Measurements from ENCODE around the gene MXRA5. TPM values are rescaled to one million over a fixed set of nuclear protein-coding genes. Genes with fewer than 3 reads are reported as not detected.
A peak's percentile ranks its signal among the peaks of the same experiment; 100 is the strongest.
"Not testable (repeated sequence)": the region's sequence is repeated elsewhere in the genome, so short reads cannot be mapped to it uniquely, and the experiment has no call there.

The MXRA5 gene, protein sequence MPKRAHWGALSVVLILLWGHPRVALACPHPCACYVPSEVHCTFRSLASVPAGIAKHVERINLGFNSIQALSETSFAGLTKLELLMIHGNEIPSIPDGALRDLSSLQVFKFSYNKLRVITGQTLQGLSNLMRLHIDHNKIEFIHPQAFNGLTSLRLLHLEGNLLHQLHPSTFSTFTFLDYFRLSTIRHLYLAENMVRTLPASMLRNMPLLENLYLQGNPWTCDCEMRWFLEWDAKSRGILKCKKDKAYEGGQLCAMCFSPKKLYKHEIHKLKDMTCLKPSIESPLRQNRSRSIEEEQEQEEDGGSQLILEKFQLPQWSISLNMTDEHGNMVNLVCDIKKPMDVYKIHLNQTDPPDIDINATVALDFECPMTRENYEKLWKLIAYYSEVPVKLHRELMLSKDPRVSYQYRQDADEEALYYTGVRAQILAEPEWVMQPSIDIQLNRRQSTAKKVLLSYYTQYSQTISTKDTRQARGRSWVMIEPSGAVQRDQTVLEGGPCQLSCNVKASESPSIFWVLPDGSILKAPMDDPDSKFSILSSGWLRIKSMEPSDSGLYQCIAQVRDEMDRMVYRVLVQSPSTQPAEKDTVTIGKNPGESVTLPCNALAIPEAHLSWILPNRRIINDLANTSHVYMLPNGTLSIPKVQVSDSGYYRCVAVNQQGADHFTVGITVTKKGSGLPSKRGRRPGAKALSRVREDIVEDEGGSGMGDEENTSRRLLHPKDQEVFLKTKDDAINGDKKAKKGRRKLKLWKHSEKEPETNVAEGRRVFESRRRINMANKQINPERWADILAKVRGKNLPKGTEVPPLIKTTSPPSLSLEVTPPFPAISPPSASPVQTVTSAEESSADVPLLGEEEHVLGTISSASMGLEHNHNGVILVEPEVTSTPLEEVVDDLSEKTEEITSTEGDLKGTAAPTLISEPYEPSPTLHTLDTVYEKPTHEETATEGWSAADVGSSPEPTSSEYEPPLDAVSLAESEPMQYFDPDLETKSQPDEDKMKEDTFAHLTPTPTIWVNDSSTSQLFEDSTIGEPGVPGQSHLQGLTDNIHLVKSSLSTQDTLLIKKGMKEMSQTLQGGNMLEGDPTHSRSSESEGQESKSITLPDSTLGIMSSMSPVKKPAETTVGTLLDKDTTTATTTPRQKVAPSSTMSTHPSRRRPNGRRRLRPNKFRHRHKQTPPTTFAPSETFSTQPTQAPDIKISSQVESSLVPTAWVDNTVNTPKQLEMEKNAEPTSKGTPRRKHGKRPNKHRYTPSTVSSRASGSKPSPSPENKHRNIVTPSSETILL (N-terminal part only)
- polyA plus RNA-seq (ENCODE audit: insufficient read length) = 59.5 TPM

DNA sequence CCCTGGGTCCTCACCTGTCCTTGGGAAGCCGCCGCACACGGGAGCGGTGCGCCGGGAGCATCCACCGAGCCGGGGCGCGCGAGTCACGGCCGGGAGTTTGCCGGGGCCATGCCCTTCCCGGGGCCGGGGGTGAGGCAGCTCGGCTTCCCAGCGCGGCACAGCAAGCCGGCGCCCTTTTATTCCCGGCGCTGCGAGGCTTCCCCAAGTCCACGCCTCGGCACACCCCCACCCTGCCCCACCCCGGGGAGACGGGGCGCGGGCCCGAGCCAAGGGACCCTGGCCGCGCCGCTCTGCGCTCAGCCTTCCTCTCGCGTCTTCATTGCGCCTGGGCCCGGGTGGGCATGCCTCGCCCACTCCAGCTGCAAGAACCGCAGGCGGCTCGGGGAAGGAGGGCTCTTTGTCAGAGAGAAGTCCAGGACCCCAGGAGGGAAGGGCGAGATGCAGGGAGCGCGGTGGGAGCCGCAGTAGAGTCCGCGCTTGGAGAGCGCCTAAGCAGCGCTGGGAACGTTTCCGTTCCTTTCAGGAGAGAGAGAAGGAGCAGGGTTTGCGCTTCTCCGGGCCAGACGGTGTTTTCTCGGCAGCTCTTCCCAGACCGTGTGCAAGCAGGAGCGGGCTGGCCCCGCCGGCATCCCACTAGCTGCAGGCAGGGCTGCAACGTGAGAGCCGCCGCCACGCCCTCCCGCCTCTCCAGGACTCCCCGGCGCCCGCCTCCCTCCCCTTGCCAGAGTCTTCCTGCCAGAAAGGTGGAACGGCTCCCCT, at the start of gene MXRA5:
Gene MXRA5 (minus strand): TSS at position 152 of the 759 bp plus-strand sequence. CDS start 2,819 bp downstream, outside the sequence.
- no peak for DNase-seq (ENCODE audit: low read depth)

DNA sequence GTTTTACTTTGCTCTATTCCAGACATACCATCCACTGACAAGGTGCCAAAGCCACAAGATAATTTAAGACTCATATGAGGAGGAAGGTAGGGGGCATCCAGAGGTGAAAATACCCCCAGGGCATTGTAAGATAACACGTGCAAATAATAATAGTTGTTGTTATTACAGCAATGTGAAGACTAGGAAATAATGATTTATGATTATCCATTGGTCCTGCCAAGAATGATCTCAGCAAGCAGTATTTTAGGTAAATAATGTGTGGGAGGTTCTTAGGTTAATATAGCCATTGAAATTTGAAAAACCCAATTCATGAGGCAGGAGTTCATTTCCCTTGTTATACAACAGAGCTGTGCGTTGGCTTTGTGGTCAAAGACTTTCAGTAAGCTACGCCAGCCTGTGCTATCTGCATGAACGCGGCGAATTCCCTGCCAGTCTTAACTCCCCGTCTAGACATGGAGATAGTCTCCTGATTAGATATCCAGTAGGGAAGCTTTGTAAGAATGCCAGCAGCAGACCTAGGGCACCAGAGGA, 47.2 kb upstream of the MXRA5 start:
- DNase-seq (ENCODE audit: low read depth) = peak; percentile 71

DNA sequence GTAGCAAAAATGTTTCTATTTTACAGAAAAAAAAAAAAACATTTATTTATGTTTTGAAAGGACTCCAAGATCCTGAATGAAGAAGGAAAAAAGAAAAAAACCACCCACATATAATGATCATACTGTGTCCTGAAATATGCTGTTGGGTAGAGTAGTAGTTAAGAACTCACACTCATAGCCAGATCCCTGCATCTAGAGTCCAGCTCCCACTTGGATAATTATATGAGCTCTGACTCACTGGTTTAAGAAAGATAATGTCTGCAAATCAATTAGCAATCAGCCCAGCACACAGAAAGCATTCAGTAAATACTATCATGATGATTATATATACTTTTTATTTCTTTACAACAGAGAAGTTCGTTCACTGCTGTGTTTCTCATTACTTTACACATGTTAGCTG, 46.7 kb upstream of the MXRA5 start:
- DNase-seq (ENCODE audit: low read depth) = peak; percentile 47

DNA sequence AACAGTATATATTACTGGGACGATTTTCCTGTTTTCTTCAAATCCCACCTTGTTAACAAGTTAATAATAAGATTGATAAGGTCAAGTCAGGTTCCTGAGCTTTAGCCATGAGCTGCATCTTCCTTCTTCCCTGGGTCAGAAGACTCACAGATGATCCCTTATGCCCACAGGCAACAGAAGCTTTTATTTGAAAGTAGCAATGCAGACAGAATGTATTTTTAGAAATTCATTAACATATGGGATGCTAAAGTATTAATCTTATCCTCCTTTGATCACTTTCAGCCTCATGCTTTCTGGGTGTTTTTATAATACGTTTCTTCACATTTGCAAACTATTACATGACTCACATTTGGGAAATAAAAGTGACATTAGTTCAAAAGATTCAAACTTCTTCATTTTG, 42.0 kb upstream of the MXRA5 start:
- no peak for DNase-seq (ENCODE audit: low read depth)

DNA sequence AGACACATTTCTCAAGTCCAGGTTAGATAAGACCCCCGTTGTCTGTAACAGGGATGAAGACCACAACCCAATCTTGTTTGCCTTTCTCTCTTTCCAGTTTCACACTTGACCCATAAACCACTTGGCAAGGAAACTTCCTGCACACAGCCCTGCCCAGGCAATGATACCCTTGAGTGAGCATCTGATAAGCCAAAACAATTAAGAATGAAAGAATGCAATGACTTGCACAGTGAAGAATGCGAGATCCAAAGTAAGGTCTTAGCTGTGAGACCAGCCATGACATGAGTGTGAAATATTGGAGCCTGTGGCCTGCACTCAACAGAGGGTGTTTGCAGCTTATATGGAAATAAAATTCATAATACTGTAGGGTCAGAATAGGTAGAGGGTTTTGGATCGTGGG, 37.9 kb upstream of the MXRA5 start:
- DNase-seq (ENCODE audit: low read depth) = no peak

DNA sequence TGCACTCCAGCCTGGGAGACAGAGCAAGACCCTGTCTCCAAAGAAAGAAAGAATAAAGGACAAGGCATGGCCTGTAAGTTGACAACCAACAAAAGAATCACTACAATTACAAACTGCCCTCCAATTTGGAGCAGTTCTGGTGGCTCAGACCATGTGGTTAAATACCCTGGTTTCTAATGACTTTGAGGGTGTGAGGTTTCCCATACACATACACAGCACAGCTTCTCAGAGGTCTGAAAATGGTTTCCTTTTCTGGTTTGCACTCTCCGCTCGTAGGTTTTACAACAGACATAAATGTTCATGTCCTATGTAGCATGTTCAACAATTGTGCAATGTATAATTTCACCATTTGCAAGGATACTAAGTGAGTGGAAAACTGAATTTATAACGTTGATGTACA, 34.2 kb upstream of the MXRA5 start:
- no peak for DNase-seq (ENCODE audit: low read depth)

DNA sequence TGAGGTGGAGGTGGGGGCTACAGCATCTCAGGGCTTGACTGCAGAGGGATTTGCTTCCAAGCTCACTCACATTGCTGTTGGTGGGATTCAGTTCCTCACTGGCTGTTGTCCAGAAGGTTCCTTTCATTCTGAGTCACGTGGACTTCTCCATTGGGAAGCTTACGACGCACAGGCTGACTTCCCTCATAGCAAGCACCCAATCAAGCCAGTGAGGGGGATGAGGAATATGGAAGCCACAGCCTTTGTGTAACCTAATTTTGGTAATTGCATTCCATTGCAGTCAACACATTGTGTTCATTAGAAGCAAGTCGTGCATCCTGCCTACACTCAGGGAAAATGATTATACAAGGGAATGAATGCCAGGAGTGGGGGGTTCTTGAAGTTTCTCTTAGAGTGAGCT, 32.7 kb upstream of the MXRA5 start:
- no peak for DNase-seq (ENCODE audit: low read depth)

DNA sequence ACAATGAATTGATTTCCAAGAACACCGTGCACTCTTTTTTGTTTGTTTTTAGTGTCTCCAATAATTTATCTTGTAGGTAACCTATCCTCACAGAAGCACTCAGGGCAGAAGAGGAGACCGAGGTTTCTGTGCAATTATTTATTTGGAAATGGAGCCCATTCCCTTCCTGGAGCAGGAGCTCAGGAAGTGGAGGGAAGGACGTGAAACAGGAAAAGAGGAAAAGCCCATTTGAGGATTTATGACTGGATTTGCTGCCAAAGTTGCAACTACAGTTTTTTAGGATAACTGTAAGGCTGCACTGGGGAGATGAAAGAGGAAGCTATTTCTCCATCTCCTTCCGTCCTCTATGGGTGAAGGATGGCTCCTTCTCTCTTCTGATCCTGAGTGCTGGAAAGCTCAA, 31.7 kb upstream of the MXRA5 start:
- peak; percentile 35 for DNase-seq (ENCODE audit: low read depth)

DNA sequence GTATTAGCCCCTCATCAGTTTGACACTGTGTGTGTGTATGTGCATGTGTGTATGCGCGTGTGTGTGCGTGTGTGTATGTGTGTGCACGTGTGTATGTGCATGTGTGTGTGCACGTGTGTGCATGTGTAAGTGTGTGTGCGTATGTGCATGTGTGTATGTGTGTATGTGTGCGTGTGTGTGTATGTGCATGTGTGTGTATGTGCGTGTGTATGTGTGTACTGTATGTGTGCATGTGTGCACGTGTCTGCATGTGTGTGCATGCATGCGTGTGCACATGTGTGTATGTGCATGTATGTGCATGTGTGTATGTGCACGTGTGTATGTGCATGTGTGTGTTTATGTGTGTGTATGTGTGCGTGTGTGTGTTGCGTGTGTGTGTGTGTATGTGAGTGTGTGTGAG, 31.1 kb upstream of the MXRA5 start:
- no peak for DNase-seq (ENCODE audit: low read depth)

DNA sequence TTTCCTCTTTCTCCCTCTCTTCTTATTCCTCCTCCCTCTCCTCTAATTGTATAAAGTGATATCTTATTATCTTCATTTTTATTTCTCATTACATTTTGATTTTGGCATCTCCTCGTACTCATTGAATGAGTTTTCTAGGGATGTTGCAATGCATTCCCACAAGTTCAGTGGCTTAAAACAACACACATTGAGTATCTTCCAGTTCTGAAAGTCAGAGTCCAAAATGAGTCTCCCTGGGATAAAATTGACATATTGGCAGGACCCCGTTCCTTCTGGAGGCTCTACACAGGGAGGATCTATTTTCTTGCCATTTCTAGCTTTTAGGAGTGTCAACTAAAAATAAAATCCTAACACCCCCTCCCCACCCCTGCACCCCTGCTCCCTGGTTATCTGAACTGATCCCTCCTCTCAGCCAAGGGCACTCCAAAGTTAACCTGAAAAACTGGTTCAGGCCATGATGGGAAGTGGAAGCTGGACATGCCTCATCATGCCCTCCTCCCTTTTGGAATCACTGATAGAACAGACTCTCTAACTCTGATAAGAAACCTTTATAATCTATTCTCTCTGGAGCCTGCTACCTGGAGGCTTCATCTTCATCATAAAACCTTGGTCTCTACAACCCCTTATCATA, 29.5 kb upstream of the MXRA5 start:
- DNase-seq (ENCODE audit: low read depth) = peak; percentile 62

DNA sequence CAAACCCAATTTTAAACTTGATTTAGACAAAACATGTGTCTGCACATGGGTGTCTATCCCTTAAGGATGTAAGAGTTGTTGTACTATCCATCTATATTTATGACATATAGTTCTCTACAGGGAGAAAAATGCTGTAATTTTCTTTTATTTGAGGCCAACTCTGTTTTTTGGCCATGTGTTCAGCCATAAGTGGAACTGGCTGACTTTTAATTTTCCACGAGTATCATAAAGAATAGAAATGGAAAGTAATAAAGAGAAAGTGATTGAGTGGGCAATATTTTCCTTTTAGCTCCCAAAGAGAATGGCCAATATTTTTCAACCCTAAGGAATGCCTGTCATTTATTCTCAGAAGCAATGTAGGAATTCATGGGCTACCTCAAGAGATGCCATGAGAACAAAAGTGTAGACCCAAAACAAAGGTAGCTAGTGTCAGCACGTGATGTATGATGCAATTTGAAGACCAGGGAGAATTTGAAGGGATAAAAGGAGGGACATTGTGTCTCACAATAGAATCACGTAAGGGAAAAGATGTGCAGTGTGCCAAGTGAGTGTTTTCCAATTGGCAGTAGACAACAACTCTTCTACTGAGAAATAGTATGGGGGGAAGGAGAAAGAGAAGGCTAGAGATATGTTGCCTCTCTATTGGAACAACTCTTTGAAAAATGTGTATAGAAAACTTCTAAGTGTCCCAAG, 27.8 kb upstream of the MXRA5 start:
- no peak for DNase-seq (ENCODE audit: low read depth)

DNA sequence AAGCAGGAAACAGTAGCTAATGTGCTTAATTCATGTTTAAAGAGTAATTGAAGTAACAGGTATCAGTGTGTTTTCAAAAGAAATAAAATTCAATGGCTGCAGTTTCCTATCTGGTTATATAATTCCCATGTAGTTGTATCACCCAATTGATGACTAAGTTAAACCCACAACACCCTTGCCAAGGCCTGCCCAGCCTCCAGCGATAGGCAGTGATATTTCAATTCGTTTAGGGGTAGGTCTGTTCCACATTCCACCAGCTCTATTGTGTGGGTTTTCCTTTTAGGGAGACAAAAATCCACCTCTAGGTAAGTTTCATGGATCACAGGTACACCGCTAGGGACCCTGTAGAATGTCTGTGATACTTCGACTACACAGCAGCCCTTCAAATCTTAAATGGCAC, 24.7 kb upstream of the MXRA5 start:
- no peak for DNase-seq (ENCODE audit: low read depth)

DNA sequence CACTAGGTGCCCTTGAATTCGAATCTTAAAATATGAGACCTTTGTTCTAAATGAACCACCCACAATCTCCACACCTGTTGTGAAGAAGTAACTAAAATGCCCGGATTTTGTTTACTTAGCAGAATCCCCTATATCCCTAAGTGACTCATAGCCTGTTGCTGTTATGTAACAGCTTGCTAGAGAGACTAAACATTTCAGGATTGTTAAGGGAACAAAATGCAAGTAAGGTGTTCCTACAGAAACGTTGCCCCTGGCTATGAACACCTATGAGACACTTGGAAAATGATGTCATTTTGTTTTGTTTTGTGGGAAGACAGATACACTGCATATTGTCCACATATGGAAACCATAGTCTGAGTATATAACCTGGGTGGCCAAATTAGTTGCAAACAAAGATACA, 24.2 kb upstream of the MXRA5 start:
- DNase-seq (ENCODE audit: low read depth) = no peak

DNA sequence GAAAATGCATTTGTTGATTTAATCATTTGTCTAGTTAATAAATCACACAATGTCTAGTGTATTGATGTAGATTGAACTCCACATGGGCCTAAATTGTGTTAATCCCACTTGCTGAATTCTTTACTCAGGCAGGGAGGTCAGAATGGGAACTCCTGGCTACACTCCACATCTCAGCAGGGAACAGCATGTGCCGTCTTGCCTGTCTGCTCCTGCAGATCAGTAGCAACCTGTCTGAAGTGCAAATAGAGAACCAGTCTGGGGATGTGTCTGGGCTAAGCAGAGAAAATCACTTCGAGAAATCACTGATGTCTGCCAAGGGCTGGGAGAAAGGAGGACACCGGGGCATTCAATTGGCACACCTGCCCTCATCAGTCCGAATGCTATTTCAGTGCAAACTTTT, 16.5 kb upstream of the MXRA5 start:
- no peak for DNase-seq (ENCODE audit: low read depth)

DNA sequence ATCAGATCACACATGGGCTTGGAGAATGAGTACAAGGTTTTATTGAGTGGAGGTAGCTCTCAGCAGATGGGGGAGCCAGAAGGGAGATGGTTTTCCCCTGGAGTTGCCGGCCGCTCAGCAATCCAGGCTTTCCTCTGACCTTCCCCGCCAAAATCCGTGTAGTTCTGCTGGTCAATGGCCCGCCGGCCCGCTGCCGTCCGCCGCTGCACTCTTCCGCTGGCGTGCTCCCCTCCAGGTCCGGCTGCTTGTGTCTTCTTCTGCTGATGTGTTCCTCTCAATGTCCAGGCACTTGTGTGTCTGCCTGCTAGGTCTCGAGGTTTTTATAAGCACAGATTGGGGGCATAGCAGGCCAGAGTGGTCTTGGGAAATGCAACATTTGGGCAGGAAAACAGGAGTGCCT, 14.4 kb upstream of the MXRA5 start:
- DNase-seq (ENCODE audit: low read depth) = no peak

DNA sequence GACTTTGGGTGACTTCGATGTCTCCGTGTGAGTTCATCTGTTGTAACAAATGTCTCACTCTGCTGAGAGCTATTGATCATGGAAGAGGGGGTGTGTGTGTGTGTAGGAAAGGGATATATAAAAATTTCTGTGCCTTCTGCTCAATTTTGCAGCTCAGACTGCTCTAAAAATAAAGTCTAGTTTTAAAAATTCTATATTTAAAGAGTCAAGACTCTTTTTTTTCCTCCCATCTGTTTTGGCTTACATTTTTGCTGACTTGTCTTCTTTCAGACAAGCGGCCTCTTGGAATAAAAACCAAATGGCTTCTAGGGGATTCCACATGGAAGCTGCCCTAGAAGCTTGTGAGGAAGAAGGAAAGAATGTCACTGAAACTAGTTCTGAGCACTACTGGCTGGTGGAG, 6.3 kb upstream of the MXRA5 start:
- not testable (repeated sequence) for DNase-seq (ENCODE audit: low read depth)

DNA sequence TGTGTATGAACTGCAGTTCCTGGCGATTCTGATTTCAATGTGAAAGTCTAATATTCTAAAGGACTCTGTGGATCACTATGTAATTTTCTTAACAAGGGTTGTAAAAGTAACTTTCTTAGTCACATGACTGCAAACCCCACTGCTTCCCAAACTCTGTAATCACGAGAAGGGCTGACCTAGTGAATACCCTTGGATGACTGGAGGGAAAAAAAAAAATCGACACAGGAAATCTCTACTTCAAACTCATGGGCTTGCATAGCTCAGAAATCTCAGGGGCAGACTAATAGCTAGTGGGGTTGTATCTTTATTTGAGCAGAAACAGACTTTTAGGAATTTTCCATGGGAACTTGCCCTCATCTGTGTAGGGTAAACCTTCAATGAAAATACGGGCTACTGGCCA, 4.8 kb upstream of the MXRA5 start:
- no peak for DNase-seq (ENCODE audit: low read depth)

DNA sequence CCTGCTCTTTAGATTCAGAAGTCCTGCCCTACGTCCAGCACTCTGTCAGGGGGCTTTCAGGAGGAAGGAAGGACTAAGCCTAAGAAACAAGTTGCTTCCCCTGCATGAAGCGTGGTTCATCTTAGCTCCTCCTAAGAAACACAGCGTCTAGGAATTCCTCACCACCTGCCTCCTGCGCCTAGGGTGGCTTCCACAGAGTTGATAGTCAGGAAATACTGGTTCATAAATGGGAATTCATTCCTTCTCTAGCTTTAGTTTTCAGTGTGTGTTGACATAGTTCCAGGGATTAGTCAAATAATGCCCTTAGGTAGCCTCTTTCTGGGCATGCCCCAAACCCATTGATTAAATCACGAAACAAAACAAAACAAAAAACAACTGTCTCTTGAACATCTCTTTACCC, 1.7 kb upstream of the MXRA5 start:
- DNase-seq (ENCODE audit: low read depth) = no peak

DNA sequence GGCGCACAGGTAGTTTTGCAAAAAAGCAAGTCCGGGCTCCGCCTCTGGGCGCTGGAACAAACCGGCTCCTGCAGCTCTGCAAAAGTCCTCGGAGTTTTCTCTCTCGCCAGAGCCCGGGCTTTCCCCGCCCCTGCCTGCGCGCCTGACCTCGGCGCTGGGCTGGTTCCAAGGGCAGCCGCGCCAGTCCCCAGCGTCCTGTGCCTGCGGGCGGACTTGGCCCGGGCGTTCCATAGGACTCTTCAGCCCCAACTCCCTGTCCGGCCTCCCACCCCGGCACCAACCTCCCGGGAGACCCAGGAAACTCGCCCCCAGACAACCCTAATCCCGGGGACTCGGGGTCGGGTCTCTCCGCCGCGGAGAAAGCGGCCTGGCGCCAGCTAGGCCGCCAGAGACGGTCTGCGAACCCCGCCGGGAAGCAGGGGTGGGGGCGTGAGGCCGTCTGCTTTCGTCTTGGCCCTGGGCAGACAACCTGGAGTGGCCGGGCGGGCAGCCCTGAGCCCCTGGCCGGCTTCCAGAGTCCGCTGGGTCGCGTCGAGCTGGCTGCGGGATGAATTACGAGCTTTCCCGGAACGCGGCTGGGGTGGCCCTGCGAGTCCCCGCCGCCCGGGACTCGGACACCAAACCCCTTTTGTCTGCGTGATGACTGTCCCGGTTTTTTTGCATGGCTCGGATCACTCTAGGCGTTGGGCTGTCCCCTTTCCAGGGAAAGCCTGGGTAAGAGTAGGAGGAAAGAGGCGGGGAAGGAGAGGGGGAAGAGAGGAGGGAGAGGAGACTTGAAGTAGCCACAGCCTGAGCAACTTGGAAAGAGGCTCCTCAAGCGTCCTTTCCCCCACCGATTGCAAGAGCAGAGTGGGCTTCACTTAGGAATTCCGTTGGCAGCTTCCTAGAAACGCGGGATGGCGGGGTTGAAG, 916 bp downstream of the MXRA5 start:
- DNase-seq (ENCODE audit: low read depth) = no peak

All from forelimb muscle (tissue), 1 donor.